Peyer's patch (tissue), 4 donors: ENCODE measurements around the gene RAX2.

Source experiments
- POLR2A ChIP-seq, 2 donors: fragments of 450-650 bp; IDR thresholded peaks; one replicate each; pipeline ENCODE4 v1.5.1; 2017; ENCODE audit warnings: antibody characterized with exemption in 2 of 2, mild to moderate bottlenecking in 2 of 2, moderate library complexity in 2 of 2
- TF ChIP-seq, protein P1 (sequence below), 6 experiments: fragments of 450-650 bp in 4 of 6; fragments of 200-600 bp in 2 of 6; sonication (generic) in 1 of 6; IDR thresholded peaks; one replicate each; pipeline ENCODE4 v1.5.1; 2017 to 2019; ENCODE audit warnings: antibody characterized with exemption in 6 of 6, mild to moderate bottlenecking in 3 of 6, moderate library complexity in 1 of 6

DNA sequence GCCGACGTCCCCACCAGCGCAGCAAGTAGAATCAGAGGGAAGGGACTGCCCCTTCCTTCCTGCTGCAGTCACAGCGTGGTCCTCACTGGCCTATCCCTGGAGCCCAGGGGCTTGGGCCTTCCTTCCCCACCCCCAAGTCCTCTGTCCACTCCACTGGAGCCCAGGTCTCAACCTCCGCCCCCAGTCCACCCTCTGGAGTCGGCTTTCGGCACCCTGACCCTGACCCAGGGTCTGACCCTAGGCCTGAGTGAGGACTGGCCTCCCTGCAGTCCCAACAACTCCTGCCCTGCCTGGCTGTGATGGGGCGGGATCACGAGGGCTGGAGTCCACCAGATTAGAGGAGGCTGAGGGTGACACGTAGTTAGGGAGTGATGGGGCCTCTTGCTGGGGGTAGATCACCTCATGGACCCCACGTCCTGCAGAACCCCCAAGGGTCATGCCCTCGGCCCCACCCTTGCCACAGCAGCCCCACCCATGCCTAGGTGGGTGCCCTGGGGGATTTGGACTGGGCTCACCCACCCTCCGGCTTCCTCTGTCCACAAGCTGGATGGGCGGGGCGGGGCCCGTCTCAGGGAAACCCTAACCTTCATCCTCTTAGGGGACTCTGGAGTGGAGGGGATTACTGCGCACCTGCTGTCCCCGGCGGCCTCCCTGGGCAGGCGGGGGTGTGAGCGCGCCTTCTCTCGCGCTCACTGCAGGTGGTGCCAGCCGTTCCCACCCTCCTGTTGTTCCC is 3.8 kb downstream of the RAX2 start:
- TF ChIP-seq, protein P1, sequence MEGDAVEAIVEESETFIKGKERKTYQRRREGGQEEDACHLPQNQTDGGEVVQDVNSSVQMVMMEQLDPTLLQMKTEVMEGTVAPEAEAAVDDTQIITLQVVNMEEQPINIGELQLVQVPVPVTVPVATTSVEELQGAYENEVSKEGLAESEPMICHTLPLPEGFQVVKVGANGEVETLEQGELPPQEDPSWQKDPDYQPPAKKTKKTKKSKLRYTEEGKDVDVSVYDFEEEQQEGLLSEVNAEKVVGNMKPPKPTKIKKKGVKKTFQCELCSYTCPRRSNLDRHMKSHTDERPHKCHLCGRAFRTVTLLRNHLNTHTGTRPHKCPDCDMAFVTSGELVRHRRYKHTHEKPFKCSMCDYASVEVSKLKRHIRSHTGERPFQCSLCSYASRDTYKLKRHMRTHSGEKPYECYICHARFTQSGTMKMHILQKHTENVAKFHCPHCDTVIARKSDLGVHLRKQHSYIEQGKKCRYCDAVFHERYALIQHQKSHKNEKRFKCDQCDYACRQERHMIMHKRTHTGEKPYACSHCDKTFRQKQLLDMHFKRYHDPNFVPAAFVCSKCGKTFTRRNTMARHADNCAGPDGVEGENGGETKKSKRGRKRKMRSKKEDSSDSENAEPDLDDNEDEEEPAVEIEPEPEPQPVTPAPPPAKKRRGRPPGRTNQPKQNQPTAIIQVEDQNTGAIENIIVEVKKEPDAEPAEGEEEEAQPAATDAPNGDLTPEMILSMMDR (IDR thresholded peaks at IDR 0.05): no peak
- no peak for TF ChIP-seq POLR2A (IDR thresholded peaks at IDR 0.05)
